Measurements from ENCODE around the gene NDUFA7.

DNA sequence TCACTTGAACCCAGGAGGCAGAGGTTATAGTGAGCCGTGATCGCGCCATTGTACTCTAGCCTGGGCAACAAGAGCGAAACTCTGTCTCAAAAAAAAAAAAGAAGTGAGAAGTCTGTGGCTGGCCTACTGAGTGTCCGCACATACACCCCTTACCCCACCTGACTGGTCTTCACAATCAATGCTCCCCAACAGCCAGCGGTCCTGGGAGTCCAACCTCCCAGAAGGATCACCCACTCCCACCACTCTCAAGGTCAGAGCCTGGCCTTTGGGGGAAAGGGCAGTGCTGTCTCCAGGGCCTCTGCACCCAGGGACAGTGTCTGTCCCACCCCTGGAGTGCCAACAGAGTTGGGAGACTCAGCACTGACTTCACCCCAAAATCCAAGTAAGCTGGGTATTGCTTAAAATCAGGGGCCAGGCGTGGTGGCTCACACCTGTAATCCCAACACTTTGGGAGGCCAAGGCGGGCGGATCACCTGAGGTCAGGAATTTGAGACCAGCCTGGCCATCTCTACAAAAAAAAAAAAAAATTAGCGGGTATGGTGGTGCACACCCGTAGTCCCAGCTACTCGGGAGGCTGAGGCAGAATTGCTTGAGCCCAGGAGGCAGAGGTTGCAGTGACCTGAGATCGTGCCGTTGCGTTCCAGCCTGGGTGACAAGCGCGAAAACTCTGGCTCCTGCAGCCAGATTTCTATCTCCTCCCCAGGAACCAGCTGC, 10.7 kb downstream of the NDUFA7 start:
- TF ChIP-seq, protein P1, sequence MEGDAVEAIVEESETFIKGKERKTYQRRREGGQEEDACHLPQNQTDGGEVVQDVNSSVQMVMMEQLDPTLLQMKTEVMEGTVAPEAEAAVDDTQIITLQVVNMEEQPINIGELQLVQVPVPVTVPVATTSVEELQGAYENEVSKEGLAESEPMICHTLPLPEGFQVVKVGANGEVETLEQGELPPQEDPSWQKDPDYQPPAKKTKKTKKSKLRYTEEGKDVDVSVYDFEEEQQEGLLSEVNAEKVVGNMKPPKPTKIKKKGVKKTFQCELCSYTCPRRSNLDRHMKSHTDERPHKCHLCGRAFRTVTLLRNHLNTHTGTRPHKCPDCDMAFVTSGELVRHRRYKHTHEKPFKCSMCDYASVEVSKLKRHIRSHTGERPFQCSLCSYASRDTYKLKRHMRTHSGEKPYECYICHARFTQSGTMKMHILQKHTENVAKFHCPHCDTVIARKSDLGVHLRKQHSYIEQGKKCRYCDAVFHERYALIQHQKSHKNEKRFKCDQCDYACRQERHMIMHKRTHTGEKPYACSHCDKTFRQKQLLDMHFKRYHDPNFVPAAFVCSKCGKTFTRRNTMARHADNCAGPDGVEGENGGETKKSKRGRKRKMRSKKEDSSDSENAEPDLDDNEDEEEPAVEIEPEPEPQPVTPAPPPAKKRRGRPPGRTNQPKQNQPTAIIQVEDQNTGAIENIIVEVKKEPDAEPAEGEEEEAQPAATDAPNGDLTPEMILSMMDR (conservative IDR thresholded peaks at IDR 0.05; ENCODE audit: low read depth, low read length): no peak
- TF ChIP-seq EZH2 (IDR thresholded peaks at IDR 0.05; ENCODE audit: borderline replicate concordance, low read depth, low read length, poor library complexity, severe bottlenecking): no peak
